HCT116 (cell line): ENCODE data around the gene OR2L3. TPM values are rescaled to one million over a fixed set of nuclear protein-coding genes. Genes with fewer than 3 reads are reported as not detected.

Experiments
- ATAC-seq: fragments of 200-7000 bp; cut with Tn5 transposase; 2 replicates; pipeline ENCODE4 v1.9.1; 2020; ENCODE audit warnings: mild to moderate bottlenecking, moderate library complexity
- BruUV-seq: library from RNA; stranded (reverse); fragments of 400-500 nt; replicated peaks from 2 replicates; lab custom pipeline; 2021; lab: Mats Ljungman, UMichigan
- CTCF ChIA-PET: fragments of 300-600 bp; sonication (Branson Sonifier 250); formaldehyde crosslinking; loops from one replicate; lab custom pipeline; 2021; ENCODE audit warnings: antibody characterized with exemption; lab: Charles Lee
- POLR2A ChIA-PET: fragments of 300-600, 350-600 bp; sonication (Branson Sonifier 250); formaldehyde crosslinking; loops from one replicate; lab custom pipeline; 2021; ENCODE audit warnings: antibody characterized with exemption; lab: Charles Lee
- RAD21 ChIA-PET, 2 experiments: fragments of 300-600 bp; sonication (Branson Sonifier 250); formaldehyde crosslinking; loops; one replicate each; lab custom pipeline; 2023; ENCODE audit warnings: low total read pairs in 2 of 2; ENCODE audit not compliant: uncharacterized antibody in 2 of 2, unreplicated experiment in 2 of 2, low non-redundant PET in 1 of 2; lab: Charles Lee
- DNase-seq: peaks from one replicate; pipeline ENCODE4 v3.0.0-alpha.2; 2010; ENCODE audit warnings: low read depth, low spot score
- H2AFZ ChIP-seq: fragments of 200-600 bp; shearing (Covaris generic), sonication (generic); 2 replicates; pipeline ENCODE4 v1.6.1; 2017; ENCODE audit warnings: low read depth, mixed run types, mixed read lengths, antibody characterized with exemption, low read length; ENCODE audit not compliant: poor library complexity, severe bottlenecking
- H3K27ac ChIP-seq: 2 replicates; pipeline ENCODE4 v1.5.1; 2012; ENCODE audit warnings: low read depth, low read length
- H3K27me3 ChIP-seq: fragments of 200-600 bp; sonication (generic); 2 replicates; pipeline ENCODE4 v1.6.1; 2016; ENCODE audit warnings: mixed run types, low read length, mixed read lengths; ENCODE audit not compliant: insufficient read depth
- H3K36me3 ChIP-seq, 2 experiments: fragments of 200-500 bp in 1 of 2; fragments of 200-600 bp in 1 of 2; sonication (Bioruptor generic) in 1 of 2; sonication (generic) in 1 of 2; 2 replicates each; pipeline versions ENCODE4 v1.5.1 to v1.6.1; 2014 to 2016; ENCODE audit warnings: low read length in 2 of 2, inconsistent platforms in 1 of 2, mixed read lengths in 1 of 2, mixed run types in 1 of 2; ENCODE audit not compliant: insufficient read depth in 2 of 2, control insufficient read depth in 1 of 2
- H3K4me1 ChIP-seq, 2 experiments: fragments of 200-600 bp in 1 of 2; sonication (generic) in 1 of 2; 2 replicates each; pipeline versions ENCODE4 v1.5.1 to v1.6.1; 2012 to 2017; ENCODE audit warnings: low read length in 2 of 2, inconsistent platforms in 1 of 2, mild to moderate bottlenecking in 1 of 2, mixed read lengths in 1 of 2, mixed run types in 1 of 2, moderate library complexity in 1 of 2; ENCODE audit not compliant: insufficient read depth in 2 of 2, control insufficient read depth in 1 of 2
- H3K4me2 ChIP-seq: fragments of 200-600 bp; sonication (generic); 2 replicates; pipeline ENCODE4 v1.6.1; 2017; ENCODE audit warnings: mixed run types, low read length, mixed read lengths
- H3K4me3 ChIP-seq, 2 experiments: fragments of 200-600 bp in 1 of 2; sonication (generic) in 1 of 2; replicated peaks in 1 of 2; 2 replicates each; pipeline ENCODE4 v1.5.1; 2011 to 2016; ENCODE audit warnings: low read length in 2 of 2, control low read depth in 1 of 2, low read depth in 1 of 2, mild to moderate bottlenecking in 1 of 2, mixed read lengths in 1 of 2, mixed run types in 1 of 2
- H3K79me2 ChIP-seq: fragments of 200-600 bp; sonication (generic); 2 replicates; pipeline ENCODE4 v1.6.1; 2017; ENCODE audit warnings: mild to moderate bottlenecking, mixed run types, low read length, moderate library complexity, mixed read lengths; ENCODE audit not compliant: insufficient read depth
- H3K9ac ChIP-seq: fragments of 200-600 bp; sonication (generic); 2 replicates; pipeline ENCODE4 v1.6.1; 2016; ENCODE audit warnings: low read length, mixed read lengths
- H3K9me2 ChIP-seq: fragments of 200-600 bp; sonication (generic), shearing (Covaris generic); 2 replicates; pipeline ENCODE4 v1.6.1; 2017; ENCODE audit warnings: mixed run types, mild to moderate bottlenecking, moderate library complexity; ENCODE audit not compliant: insufficient read depth
- H3K9me3 ChIP-seq, 2 experiments: fragments of 200-500 bp in 1 of 2; fragments of 200-600 bp in 1 of 2; sonication (Bioruptor generic) in 1 of 2; sonication (generic) in 1 of 2; 2 replicates each; pipeline ENCODE4 v1.6.1; 2014 to 2017; ENCODE audit warnings: low read length in 2 of 2, mixed read lengths in 2 of 2, inconsistent platforms in 1 of 2, low read depth in 1 of 2, mild to moderate bottlenecking in 1 of 2, mixed run types in 1 of 2, moderate library complexity in 1 of 2; ENCODE audit not compliant: control insufficient read depth in 1 of 2, insufficient read depth in 1 of 2
- H4K20me1 ChIP-seq: fragments of 200-600 bp; sonication (generic), shearing (Covaris generic); 2 replicates; pipeline ENCODE4 v1.6.1; 2017; ENCODE audit warnings: mixed run types, mild to moderate bottlenecking, moderate library complexity; ENCODE audit not compliant: insufficient read depth
- CEBPB ChIP-seq: IDR thresholded peaks from 2 replicates; pipeline ENCODE4 v1.6.1; 2012; ENCODE audit warnings: low read depth
- EZH2 ChIP-seq: fragments of 200-600 bp; sonication (generic); IDR thresholded peaks from 2 replicates; pipeline ENCODE4 v1.6.1; 2017; ENCODE audit warnings: antibody characterized with exemption, mixed run types
- FOSL1 ChIP-seq: IDR thresholded peaks from 2 replicates; pipeline ENCODE4 v1.6.1; 2012; ENCODE audit warnings: low read depth
- SIN3A ChIP-seq: IDR thresholded peaks from 2 replicates; pipeline ENCODE4 v1.6.1; 2012; ENCODE audit warnings: low read depth
- SP1 ChIP-seq: IDR thresholded peaks from 2 replicates; pipeline ENCODE4 v1.6.1; 2012; ENCODE audit warnings: low read depth
- ZFX ChIP-seq: fragments of 450-650 bp; IDR thresholded peaks from 2 replicates; pipeline ENCODE4 v1.6.1; 2017
- intact Hi-C: fragments of 100-400 bp; cut with micrococcal nuclease; formaldehyde crosslinking; loops from 2 replicates; pipeline ENCODE4 v1.10.0; 2022
- total RNA-seq: library from RNA; stranded (reverse); gene quantifications from one replicate; pipeline ENCODE4 v1.2.1, GENCODE V29; 2021; ENCODE audit not compliant: unreplicated experiment
- TF ChIP-seq, protein P1 (sequence below), 3 experiments: fragments of 200-600 bp in 1 of 3; sonication (generic) in 1 of 3; IDR thresholded peaks in 2 of 3; conservative IDR thresholded peaks in 1 of 3; 2 replicates each; pipeline ENCODE4 v1.5.1; 2012 to 2017; ENCODE audit warnings: low read depth in 2 of 3, low read length in 2 of 3, antibody characterized with exemption in 1 of 3, borderline replicate concordance in 1 of 3, control low read depth in 1 of 3, mild to moderate bottlenecking in 1 of 3, mixed read lengths in 1 of 3, mixed run types in 1 of 3, moderate library complexity in 1 of 3; ENCODE audit not compliant: insufficient read depth in 1 of 3
- TF ChIP-seq, protein P2 (sequence below): IDR thresholded peaks from 2 replicates; pipeline ENCODE4 v1.6.1; 2012; ENCODE audit warnings: low read depth
- TF ChIP-seq, protein P3 (sequence below): IDR thresholded peaks from 2 replicates; pipeline ENCODE4 v1.6.1; 2012
- TF ChIP-seq, protein P4 (sequence below): IDR thresholded peaks from 2 replicates; pipeline ENCODE4 v1.6.1; 2012

The OR2L3 gene
- total RNA-seq, 1 experiment from 2014 or later: not detected

DNA sequence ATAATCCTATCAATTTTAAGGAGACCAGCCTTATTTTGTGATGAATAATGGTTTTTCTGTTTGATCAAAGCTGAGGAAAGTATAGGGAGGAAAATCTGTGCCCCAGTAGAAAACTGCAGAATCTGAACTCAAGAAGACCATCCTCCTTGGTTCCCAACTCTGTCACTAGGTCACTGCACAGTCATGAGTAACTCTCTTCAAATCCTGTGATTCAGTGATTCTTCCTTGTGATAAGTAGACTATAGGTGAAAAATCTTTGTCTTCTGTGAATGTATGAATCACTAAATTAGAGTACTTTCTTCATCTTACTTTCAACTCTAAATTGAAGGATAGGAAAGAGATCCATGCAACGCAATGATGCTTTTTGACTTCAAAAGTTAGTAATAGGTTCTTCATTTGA, 46.5 kb upstream of the OR2L3 start (continued):
- TF ChIP-seq, protein P1, sequence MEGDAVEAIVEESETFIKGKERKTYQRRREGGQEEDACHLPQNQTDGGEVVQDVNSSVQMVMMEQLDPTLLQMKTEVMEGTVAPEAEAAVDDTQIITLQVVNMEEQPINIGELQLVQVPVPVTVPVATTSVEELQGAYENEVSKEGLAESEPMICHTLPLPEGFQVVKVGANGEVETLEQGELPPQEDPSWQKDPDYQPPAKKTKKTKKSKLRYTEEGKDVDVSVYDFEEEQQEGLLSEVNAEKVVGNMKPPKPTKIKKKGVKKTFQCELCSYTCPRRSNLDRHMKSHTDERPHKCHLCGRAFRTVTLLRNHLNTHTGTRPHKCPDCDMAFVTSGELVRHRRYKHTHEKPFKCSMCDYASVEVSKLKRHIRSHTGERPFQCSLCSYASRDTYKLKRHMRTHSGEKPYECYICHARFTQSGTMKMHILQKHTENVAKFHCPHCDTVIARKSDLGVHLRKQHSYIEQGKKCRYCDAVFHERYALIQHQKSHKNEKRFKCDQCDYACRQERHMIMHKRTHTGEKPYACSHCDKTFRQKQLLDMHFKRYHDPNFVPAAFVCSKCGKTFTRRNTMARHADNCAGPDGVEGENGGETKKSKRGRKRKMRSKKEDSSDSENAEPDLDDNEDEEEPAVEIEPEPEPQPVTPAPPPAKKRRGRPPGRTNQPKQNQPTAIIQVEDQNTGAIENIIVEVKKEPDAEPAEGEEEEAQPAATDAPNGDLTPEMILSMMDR (IDR thresholded peaks at IDR 0.05 in 2 of 3, conservative IDR thresholded peaks at IDR 0.05 in 1 of 3; ENCODE audit: borderline replicate concordance in 1 of 3, insufficient read depth in 1 of 3, low read depth in 2 of 3, low read length in 2 of 3): no peak
- TF ChIP-seq SP1 (no peak), FOSL1 (no peak), ZFX (no peak), EZH2 (no peak)
- TF ChIP-seq, protein P2, sequence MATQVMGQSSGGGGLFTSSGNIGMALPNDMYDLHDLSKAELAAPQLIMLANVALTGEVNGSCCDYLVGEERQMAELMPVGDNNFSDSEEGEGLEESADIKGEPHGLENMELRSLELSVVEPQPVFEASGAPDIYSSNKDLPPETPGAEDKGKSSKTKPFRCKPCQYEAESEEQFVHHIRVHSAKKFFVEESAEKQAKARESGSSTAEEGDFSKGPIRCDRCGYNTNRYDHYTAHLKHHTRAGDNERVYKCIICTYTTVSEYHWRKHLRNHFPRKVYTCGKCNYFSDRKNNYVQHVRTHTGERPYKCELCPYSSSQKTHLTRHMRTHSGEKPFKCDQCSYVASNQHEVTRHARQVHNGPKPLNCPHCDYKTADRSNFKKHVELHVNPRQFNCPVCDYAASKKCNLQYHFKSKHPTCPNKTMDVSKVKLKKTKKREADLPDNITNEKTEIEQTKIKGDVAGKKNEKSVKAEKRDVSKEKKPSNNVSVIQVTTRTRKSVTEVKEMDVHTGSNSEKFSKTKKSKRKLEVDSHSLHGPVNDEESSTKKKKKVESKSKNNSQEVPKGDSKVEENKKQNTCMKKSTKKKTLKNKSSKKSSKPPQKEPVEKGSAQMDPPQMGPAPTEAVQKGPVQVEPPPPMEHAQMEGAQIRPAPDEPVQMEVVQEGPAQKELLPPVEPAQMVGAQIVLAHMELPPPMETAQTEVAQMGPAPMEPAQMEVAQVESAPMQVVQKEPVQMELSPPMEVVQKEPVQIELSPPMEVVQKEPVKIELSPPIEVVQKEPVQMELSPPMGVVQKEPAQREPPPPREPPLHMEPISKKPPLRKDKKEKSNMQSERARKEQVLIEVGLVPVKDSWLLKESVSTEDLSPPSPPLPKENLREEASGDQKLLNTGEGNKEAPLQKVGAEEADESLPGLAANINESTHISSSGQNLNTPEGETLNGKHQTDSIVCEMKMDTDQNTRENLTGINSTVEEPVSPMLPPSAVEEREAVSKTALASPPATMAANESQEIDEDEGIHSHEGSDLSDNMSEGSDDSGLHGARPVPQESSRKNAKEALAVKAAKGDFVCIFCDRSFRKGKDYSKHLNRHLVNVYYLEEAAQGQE: no peak
- TF ChIP-seq, all 23 proteins: peak for 0

DNA sequence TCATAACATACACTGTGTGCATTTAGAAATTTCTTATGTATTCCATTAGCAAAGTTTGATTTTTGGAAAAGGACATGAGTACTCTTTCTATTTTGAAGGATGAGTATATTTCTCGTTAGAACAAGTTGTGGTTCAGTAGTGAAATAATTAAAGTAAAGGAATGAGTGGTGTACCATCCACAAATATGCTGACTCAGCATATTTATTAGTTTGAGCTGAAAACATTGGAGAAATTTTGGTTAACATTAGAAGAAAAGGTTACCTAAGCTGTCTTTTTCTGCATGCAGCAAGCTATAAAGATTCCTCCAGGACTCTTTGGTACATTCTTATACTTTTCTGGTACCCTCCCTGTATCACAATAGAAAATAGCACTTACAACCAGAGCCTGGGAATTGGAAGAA, 38.9 kb upstream of the OR2L3 start:
- no peaks in the 10 kb centered on the region for H3K9me2 ChIP-seq
- CTCF ChIA-PET: no interaction called here

More for the DNA sequence above, 38.9 kb upstream of the OR2L3 start:
- peaks cover 13 to 26% of the 10 kb centered on the region in 2 experiments; a peak in 3 of 4 replicates for H3K9me3 ChIP-seq
- no peak overlapping the region for H3K27ac ChIP-seq
- no TSS peak for BruUV-seq
- no peak overlapping the region for H2AFZ ChIP-seq
- no peaks in the 10 kb centered on the region for H3K4me1 ChIP-seq
- no peak overlapping the region for H3K9ac ChIP-seq
- H3K4me2 ChIP-seq: no peak overlapping the region
- intact Hi-C loops: no loop called here
- no peaks in the 10 kb centered on the region for H4K20me1 ChIP-seq
- DNase-seq: no peak
- no peak overlapping the region for H3K4me3 ChIP-seq
- H3K79me2 ChIP-seq: no peaks in the 10 kb centered on the region
- ATAC-seq: no peak
- no peaks in the 10 kb centered on the region for H3K27me3 ChIP-seq
- POLR2A ChIA-PET: no interaction called here
- TF ChIP-seq, protein P3, sequence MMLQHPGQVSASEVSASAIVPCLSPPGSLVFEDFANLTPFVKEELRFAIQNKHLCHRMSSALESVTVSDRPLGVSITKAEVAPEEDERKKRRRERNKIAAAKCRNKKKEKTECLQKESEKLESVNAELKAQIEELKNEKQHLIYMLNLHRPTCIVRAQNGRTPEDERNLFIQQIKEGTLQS: no peak
- TF ChIP-seq SIN3A: no peak
- TF ChIP-seq CEBPB: no peak
- TF ChIP-seq, protein P4, sequence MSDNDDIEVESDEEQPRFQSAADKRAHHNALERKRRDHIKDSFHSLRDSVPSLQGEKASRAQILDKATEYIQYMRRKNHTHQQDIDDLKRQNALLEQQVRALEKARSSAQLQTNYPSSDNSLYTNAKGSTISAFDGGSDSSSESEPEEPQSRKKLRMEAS: no peak
- TF ChIP-seq, protein P1 (IDR thresholded peaks at IDR 0.05 in 2 of 3, conservative IDR thresholded peaks at IDR 0.05 in 1 of 3; ENCODE audit: borderline replicate concordance in 1 of 3, insufficient read depth in 1 of 3, low read depth in 2 of 3, low read length in 2 of 3): no peak
- TF ChIP-seq, all 23 proteins: peak for 0
- RAD21 ChIA-PET: no interaction called here
- H3K36me3 ChIP-seq: no peaks in the 10 kb centered on the region
